ENCODE data around the gene NOX5. TPM values are rescaled to one million over a fixed set of nuclear protein-coding genes. Genes with fewer than 3 reads are reported as not detected.
"Not testable (repeated sequence)": the region's sequence is repeated elsewhere in the genome, so short reads cannot be mapped to it uniquely, and the experiment has no call there.

NOX5 gene
- total and polyA plus RNA-seq, 2 donors (not counting 1 experiment from before 2014, with no cell fraction given): 0.25 to 0.33 TPM

DNA sequence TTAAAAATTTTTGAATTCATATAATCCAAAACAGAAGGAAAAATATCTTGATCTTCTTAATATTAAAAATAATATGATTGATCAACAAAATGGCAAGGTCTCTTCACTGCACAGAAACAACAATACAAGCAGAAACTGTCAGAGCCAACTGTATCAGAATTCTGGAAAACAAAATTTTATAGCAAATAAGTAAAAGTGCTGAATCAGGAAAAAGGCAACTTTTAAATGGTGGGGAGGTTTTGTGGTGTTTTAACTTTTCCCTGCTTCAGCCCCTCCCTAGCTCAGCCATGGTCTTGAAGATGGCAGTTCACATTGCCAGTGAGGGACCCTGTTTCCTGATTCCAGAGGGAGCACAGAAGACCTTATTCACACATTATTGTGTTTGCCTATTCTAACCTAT, 46.5 kb upstream of the NOX5 start:
- no peak overlapping the region for H3K4me2 ChIP-seq (ENCODE audit: extremely low read depth, insufficient read depth, low read length)
- H3K36me3 ChIP-seq (ENCODE audit: control insufficient read depth, insufficient read depth, low read length): no peaks in the 10 kb centered on the region
- H3K79me2 ChIP-seq (ENCODE audit: control insufficient read depth, insufficient read depth, low read length): no peaks in the 10 kb centered on the region
- no peaks in the 10 kb centered on the region for H3K9me3 ChIP-seq (ENCODE audit: control insufficient read depth, insufficient read depth, low read depth, low read length)
- H3K27ac ChIP-seq (ENCODE audit: insufficient read depth, low read length): no peak overlapping the region
- TF ChIP-seq EZH2 (IDR thresholded peaks at IDR 0.05; ENCODE audit: low read length, missing control alignments): no peak
- TF ChIP-seq, protein P1, sequence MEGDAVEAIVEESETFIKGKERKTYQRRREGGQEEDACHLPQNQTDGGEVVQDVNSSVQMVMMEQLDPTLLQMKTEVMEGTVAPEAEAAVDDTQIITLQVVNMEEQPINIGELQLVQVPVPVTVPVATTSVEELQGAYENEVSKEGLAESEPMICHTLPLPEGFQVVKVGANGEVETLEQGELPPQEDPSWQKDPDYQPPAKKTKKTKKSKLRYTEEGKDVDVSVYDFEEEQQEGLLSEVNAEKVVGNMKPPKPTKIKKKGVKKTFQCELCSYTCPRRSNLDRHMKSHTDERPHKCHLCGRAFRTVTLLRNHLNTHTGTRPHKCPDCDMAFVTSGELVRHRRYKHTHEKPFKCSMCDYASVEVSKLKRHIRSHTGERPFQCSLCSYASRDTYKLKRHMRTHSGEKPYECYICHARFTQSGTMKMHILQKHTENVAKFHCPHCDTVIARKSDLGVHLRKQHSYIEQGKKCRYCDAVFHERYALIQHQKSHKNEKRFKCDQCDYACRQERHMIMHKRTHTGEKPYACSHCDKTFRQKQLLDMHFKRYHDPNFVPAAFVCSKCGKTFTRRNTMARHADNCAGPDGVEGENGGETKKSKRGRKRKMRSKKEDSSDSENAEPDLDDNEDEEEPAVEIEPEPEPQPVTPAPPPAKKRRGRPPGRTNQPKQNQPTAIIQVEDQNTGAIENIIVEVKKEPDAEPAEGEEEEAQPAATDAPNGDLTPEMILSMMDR (conservative IDR thresholded peaks at IDR 0.05 in 1 of 2, IDR thresholded peaks at IDR 0.05 in 1 of 2; ENCODE audit: low read depth in 1 of 2, low read length in 2 of 2): no peak
- H3K4me3 ChIP-seq (replicated peaks in 1 of 4; ENCODE audit: control extremely low read depth in 1 of 4, insufficient read depth in 1 of 4, low read depth in 3 of 4, low read length in 4 of 4): no peak overlapping the region
- H3K9ac ChIP-seq (ENCODE audit: insufficient read depth, low read length): no peak overlapping the region
- peaks cover 1% of the 10 kb centered on the region for H3K27me3 ChIP-seq (ENCODE audit: control insufficient read depth, insufficient read depth, low read length)
- no peak for DNase-seq (ENCODE audit: low read depth in 2 of 2)
- no peaks in the 10 kb centered on the region for H3K4me1 ChIP-seq (ENCODE audit: control insufficient read depth, extremely low read depth, insufficient read depth, low read length)
- no peaks in the 10 kb centered on the region for H4K20me1 ChIP-seq (ENCODE audit: control insufficient read depth, extremely low read depth, insufficient read depth, low read length)
- H2AFZ ChIP-seq (ENCODE audit: low read length): no peak overlapping the region

DNA sequence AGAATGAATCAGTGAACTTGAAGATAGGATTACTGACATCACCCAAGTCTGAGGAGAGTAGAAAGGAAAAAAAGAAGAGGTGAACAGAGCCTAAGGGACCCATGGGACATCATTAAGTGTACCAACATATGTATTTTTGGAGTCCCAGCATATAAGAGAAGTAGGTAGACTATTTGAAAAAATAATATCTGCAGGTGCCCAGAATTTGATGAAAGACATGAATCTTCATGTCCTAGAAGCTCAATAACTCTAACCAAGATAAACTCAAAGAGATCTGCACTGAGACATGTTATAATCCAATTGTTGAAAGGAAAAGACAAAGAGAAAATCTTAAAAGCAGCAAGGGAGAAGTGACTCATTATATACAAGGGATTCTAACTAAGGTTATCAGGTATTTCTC, 45.2 kb upstream of the NOX5 start:
- Histone ChIP-seq H3K9ac (ENCODE audit: insufficient read depth, low read length) (no peak overlapping the region), H3K4me3 (replicated peaks in 1 of 4; ENCODE audit: control extremely low read depth in 1 of 4, insufficient read depth in 1 of 4, low read depth in 3 of 4, low read length in 4 of 4) (no peak overlapping the region), H3K36me3 (ENCODE audit: control insufficient read depth, insufficient read depth, low read length) (no peaks in the 10 kb centered on the region), H3K27ac (ENCODE audit: insufficient read depth, low read length) (no peak overlapping the region), H3K4me1 (ENCODE audit: control insufficient read depth, extremely low read depth, insufficient read depth, low read length) (no peaks in the 10 kb centered on the region), H2AFZ (ENCODE audit: low read length) (no peak overlapping the region), H3K9me3 (ENCODE audit: control insufficient read depth, insufficient read depth, low read depth, low read length) (no peaks in the 10 kb centered on the region), H3K4me2 (ENCODE audit: extremely low read depth, insufficient read depth, low read length) (no peak overlapping the region), H3K27me3 (ENCODE audit: control insufficient read depth, insufficient read depth, low read length) (peaks cover 5% of the 10 kb centered on the region), H4K20me1 (ENCODE audit: control insufficient read depth, extremely low read depth, insufficient read depth, low read length) (no peaks in the 10 kb centered on the region), H3K79me2 (ENCODE audit: control insufficient read depth, insufficient read depth, low read length) (no peaks in the 10 kb centered on the region)
- TF ChIP-seq EZH2 (IDR thresholded peaks at IDR 0.05; ENCODE audit: low read length, missing control alignments): no peak
- TF ChIP-seq, protein P1 (conservative IDR thresholded peaks at IDR 0.05 in 1 of 2, IDR thresholded peaks at IDR 0.05 in 1 of 2; ENCODE audit: low read depth in 1 of 2, low read length in 2 of 2): no peak
- DNase-seq (ENCODE audit: low read depth in 2 of 2): no peak

- H3K27me3 ChIP-seq (ENCODE audit: control insufficient read depth, insufficient read depth, low read length): peaks cover 5% of the 10 kb centered on the region
- H3K9me3 ChIP-seq (ENCODE audit: control insufficient read depth, insufficient read depth, low read depth, low read length): no peaks in the 10 kb centered on the region
- H3K27ac ChIP-seq (ENCODE audit: insufficient read depth, low read length): no peak overlapping the region
- no peak for DNase-seq (ENCODE audit: low read depth in 2 of 2)
- no peak overlapping the region for H3K9ac ChIP-seq (ENCODE audit: insufficient read depth, low read length)
- no peaks in the 10 kb centered on the region for H4K20me1 ChIP-seq (ENCODE audit: control insufficient read depth, extremely low read depth, insufficient read depth, low read length)
- no peak overlapping the region for H2AFZ ChIP-seq (ENCODE audit: low read length)
- H3K4me3 ChIP-seq (replicated peaks in 1 of 4; ENCODE audit: control extremely low read depth in 1 of 4, insufficient read depth in 1 of 4, low read depth in 3 of 4, low read length in 4 of 4): no peak overlapping the region
- no peaks in the 10 kb centered on the region for H3K36me3 ChIP-seq (ENCODE audit: control insufficient read depth, insufficient read depth, low read length)
- no peaks in the 10 kb centered on the region for H3K4me1 ChIP-seq (ENCODE audit: control insufficient read depth, extremely low read depth, insufficient read depth, low read length)
- TF ChIP-seq, protein P1 (conservative IDR thresholded peaks at IDR 0.05 in 1 of 2, IDR thresholded peaks at IDR 0.05 in 1 of 2; ENCODE audit: low read depth in 1 of 2, low read length in 2 of 2): no peak
- no peaks in the 10 kb centered on the region for H3K79me2 ChIP-seq (ENCODE audit: control insufficient read depth, insufficient read depth, low read length)
- H3K4me2 ChIP-seq (ENCODE audit: extremely low read depth, insufficient read depth, low read length): no peak overlapping the region
These were observed 42.1 kb upstream of the NOX5 start for GRCh38 chr15:68972201-68973065.

DNA sequence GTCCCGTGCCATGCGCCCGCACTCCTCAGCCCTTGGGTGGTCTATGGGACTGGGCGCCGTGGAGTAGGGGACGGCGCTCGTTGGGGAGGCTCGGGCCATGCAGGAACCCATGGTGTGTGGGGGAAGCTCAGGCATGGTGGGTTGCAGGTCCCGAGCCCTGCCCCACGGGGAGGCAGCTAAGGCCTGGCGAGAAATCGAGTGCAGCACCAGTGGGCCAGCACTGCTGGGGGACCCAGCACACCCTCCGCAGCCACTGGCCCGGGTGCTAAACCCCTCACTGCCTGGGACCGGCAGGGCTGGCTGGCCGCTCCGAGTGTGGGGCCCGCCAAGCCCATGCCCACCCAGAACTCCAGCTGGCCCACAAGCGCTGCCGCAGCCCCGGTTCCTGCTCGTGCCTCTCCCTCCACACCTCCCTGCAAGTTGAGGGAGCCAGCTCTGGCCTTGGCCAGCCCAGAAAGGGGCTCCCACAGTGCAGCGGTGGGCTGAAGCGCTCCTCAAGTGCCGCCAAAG, 38.8 kb upstream of the NOX5 start:
- H3K4me1 ChIP-seq (ENCODE audit: control insufficient read depth, extremely low read depth, insufficient read depth, low read length); H3K36me3 ChIP-seq (ENCODE audit: control insufficient read depth, insufficient read depth, low read length); H2AFZ ChIP-seq (ENCODE audit: low read length); H3K9me3 ChIP-seq (ENCODE audit: control insufficient read depth, insufficient read depth, low read depth, low read length); H3K79me2 ChIP-seq (ENCODE audit: control insufficient read depth, insufficient read depth, low read length); H3K27ac ChIP-seq (ENCODE audit: insufficient read depth, low read length); H3K27me3 ChIP-seq (ENCODE audit: control insufficient read depth, insufficient read depth, low read length); DNase-seq (ENCODE audit: low read depth in 2 of 2); H4K20me1 ChIP-seq (ENCODE audit: control insufficient read depth, extremely low read depth, insufficient read depth, low read length); H3K9ac ChIP-seq (ENCODE audit: insufficient read depth, low read length); H3K4me3 ChIP-seq (replicated peaks in 1 of 4; ENCODE audit: control extremely low read depth in 1 of 4, insufficient read depth in 1 of 4, low read depth in 3 of 4, low read length in 4 of 4); H3K4me2 ChIP-seq (ENCODE audit: extremely low read depth, insufficient read depth, low read length): not testable (repeated sequence)
